ENCODE results near the gene GRAMD1A. TPM values are rescaled to one million over a fixed set of nuclear protein-coding genes. Genes with fewer than 3 reads are reported as not detected.

Gene GRAMD1A
- total and polyA plus RNA-seq, 2 of the 8 experiments (the other 6 are each of a cell fraction or from before 2014, with no cell fraction given) = 113 to 154 TPM

DNA sequence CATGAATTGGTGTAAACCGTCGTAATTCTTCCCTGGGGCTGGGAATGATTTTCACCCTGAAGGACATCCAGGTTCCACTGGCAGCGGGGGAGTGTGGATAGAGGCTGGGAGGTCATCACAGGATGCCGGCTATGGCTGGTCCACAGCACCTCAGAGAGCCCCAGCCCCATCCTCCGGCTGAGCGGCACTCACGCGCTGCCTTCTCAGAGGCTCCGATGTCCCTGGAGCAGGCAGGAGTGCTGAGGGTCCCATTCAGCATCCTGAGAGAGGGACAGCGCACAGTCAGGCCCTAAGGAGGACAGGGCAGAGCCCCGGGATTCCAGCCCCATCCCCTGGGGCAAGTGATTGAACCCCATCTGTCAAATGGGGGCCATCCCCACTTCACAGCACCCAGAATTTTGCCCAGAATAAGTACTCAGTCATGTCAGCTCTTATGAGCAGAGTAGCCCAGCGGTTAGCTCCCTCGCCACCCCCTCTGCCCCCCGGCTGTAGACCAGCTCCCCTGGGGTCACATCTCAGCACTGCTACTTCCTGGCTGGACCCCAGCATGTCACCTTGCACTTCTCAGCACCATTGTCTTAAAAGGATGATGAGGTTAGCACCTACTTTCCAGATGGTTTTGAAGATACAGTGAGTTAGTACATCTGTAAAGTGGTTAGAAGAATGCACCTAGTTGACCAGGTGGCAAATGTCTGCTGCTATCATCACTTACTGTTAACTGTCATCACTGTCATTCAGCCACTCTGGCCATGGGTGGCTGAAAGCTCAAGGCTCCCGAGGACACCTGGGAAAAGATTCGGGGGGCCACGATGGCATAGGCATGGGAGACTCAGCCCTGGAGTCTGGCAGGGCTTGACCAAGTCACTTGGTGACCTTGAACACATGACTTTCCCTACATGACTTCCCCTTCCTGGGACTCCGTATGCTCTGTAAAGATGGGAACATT is 11.9 kb downstream of the GRAMD1A start (continued):
- TF ChIP-seq JUND (IDR thresholded peaks at IDR 0.05; ENCODE audit: low read length) = no peak
- TF ChIP-seq RAD21 (IDR thresholded peaks at IDR 0.05 in 1 of 2, conservative IDR thresholded peaks at IDR 0.05 in 1 of 2; ENCODE audit: low read depth in 2 of 2, low read length in 2 of 2) = no peak
- no peak for TF ChIP-seq EP300 (IDR thresholded peaks at IDR 0.05; ENCODE audit: borderline replicate concordance in 1 of 2, low read depth in 2 of 2, low read length in 2 of 2)

Data from H1 (cell line).